Prostate gland (tissue), 2 donors: ENCODE measurements around the gene FBXO45. TPM values are rescaled to one million over a fixed set of nuclear protein-coding genes. Genes with fewer than 3 reads are reported as not detected.

Experiments
- DNase-seq: peaks from one replicate; pipeline ENCODE4 v3.0.0-alpha.2; 2019; ENCODE audit warnings: low spot score
- H3K27ac ChIP-seq, 2 donors: fragments of 200-600 bp; sonication (generic); 2 replicates each; pipeline ENCODE4 v1.5.1; 2017 to 2019
- H3K27me3 ChIP-seq: fragments of 200-600 bp; sonication (generic); replicated peaks from 2 replicates; pipeline ENCODE4 v1.5.1; 2019; ENCODE audit not compliant: insufficient read depth
- H3K36me3 ChIP-seq, 2 donors: fragments of 200-600 bp; sonication (generic); 1 replicate in 1 of 2; 2 replicates in 1 of 2; pipeline versions ENCODE4 v1.5.1 to v1.8.1; 2017 to 2019
- H3K4me1 ChIP-seq: fragments of 200-600 bp; sonication (generic); replicated peaks from 2 replicates; pipeline ENCODE4 v1.5.1; 2019
- H3K4me3 ChIP-seq, 2 donors: fragments of 200-600 bp; sonication (generic); 2 replicates each; pipeline ENCODE4 v1.5.1; 2017 to 2019
- H3K9me3 ChIP-seq: fragments of 200-600 bp; sonication (generic); 2 replicates; pipeline ENCODE4 v1.5.1; 2017
- POLR2A ChIP-seq: fragments of 450-650 bp; IDR thresholded peaks from one replicate; pipeline ENCODE4 v1.6.1; 2016; ENCODE audit warnings: antibody characterized with exemption, mild to moderate bottlenecking
- POLR2AphosphoS5 ChIP-seq: sonication (generic); formaldehyde crosslinking; IDR thresholded peaks from one replicate; pipeline ENCODE4 v1.6.1; 2017; ENCODE audit warnings: antibody characterized with exemption
- WGBS: methylation state at CpG from one replicate; pipeline ENCODE4 v1.1.5; 2018; 5-methylcytosine and 5-hydroxymethylcytosine counted together
- intact Hi-C: fragments of 100-400 bp; cut with DNase I; formaldehyde crosslinking; loops from one replicate; pipeline ENCODE4 v1.14.2; 2022
- total RNA-seq, 2 donors: library from RNA; depleted of rRNA; stranded (reverse); fragments of >200 nt; gene quantifications; one replicate each; pipeline ENCODE4 v1.1.0, GENCODE V29; 2016
- TF ChIP-seq, protein P1 (sequence below), 4 experiments: fragments of 200-600 bp in 2 of 4; fragments of 450-650 bp in 2 of 4; sonication (generic) in 2 of 4; IDR thresholded peaks; 1 replicate in 3 of 4; 2 replicates in 1 of 4; pipeline ENCODE4 v1.5.1; 2016 to 2019; ENCODE audit warnings: antibody characterized with exemption in 4 of 4, mild to moderate bottlenecking in 2 of 4, moderate library complexity in 2 of 4

The FBXO45 gene
- total RNA-seq, 2 donors from 2014 or later: 5.7 to 6.1 TPM

DNA sequence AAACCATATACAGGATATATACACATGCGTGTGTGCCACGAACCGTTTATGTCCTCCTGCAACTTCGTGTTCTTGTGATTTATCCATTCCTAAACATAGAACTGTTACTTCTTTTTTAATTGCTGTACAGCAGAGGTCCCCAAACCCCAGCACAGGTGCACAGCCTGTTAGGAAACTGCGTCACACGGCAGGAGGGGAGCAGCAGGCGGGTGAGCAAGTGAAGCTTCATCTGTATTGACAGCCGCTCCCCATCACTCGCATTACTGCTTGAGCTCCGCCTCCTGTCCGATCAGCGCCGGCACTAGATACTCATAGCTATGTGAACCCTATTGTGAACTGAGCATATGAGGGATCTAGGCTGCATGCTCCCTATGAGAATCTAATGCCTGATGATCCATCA, 36.1 kb downstream of the FBXO45 start:
- TF ChIP-seq POLR2A (no peak), POLR2AphosphoS5 (no peak)
- TF ChIP-seq, protein P1, sequence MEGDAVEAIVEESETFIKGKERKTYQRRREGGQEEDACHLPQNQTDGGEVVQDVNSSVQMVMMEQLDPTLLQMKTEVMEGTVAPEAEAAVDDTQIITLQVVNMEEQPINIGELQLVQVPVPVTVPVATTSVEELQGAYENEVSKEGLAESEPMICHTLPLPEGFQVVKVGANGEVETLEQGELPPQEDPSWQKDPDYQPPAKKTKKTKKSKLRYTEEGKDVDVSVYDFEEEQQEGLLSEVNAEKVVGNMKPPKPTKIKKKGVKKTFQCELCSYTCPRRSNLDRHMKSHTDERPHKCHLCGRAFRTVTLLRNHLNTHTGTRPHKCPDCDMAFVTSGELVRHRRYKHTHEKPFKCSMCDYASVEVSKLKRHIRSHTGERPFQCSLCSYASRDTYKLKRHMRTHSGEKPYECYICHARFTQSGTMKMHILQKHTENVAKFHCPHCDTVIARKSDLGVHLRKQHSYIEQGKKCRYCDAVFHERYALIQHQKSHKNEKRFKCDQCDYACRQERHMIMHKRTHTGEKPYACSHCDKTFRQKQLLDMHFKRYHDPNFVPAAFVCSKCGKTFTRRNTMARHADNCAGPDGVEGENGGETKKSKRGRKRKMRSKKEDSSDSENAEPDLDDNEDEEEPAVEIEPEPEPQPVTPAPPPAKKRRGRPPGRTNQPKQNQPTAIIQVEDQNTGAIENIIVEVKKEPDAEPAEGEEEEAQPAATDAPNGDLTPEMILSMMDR (IDR thresholded peaks at IDR 0.05): no peak
- intact Hi-C loops: no loop called here
- Histone ChIP-seq H3K4me1 (no peaks in the 10 kb centered on the region), H3K9me3 (no peaks in the 10 kb centered on the region), H3K4me3 (no peak overlapping the region), H3K27me3 (no peaks in the 10 kb centered on the region), H3K27ac (no peak overlapping the region), H3K36me3 (no peaks in the 10 kb centered on the region)
- no peak for DNase-seq
- 50% methylated on average over 13 of the region's 13 CpGs for WGBS

DNA sequence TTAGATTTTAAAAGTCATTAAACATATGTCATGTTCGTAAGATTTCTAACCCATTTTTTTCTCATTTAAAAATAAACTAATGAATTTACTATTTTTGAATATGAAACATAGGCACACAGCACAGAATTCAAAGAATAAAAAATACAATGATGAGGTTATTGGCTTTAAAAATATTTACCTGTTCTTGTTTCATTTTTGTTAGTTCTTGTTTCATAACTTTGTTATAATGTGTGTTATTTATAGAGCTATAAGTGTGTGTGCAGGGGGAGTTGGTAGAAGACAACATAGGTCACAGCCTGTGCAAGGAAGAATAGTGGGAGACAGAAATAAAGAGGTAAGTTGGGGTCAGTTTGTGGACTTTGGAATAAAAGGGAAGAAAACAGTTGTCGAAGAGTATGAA, 40.2 kb downstream of the FBXO45 start:
- 94% methylated on average over 2 of the region's 2 CpGs for WGBS
- no peak overlapping the region for H3K4me3 ChIP-seq
- H3K27me3 ChIP-seq: no peaks in the 10 kb centered on the region
- H3K9me3 ChIP-seq: no peaks in the 10 kb centered on the region
- DNase-seq: no peak
- no peaks in the 10 kb centered on the region for H3K4me1 ChIP-seq
- intact Hi-C loops: loop anchor here (5.0 kb wide), 1 partner anchor 74 kb away; no protein-coding TSS in a partner anchor
- TF ChIP-seq POLR2AphosphoS5: no peak
- TF ChIP-seq POLR2A: no peak
- TF ChIP-seq, protein P1 (IDR thresholded peaks at IDR 0.05): no peak
- H3K36me3 ChIP-seq: no peaks in the 10 kb centered on the region
- no peak overlapping the region for H3K27ac ChIP-seq

DNA sequence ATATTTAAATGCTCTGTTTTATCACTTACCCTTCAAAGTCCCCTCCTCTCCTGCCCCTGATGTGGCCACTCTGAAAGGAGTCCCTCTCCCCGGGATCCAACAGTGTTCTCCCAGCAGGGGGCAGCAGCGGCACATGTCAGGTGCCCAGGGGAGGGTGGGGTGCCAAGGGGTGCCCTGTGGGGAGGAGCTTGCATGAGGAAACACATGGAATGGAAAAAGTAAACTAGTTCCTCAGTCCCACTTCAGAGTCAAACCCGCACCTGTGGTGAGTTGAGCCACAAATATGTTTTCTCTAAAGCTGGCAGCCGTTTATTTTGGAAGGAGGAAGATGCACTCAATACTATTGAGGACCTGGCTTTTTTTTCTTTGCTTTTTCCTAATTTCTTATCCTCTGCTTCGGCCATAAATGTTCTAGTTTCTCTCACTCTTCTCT, 40.9 kb downstream of the FBXO45 start:
- H3K9me3 ChIP-seq: no peaks in the 10 kb centered on the region
- no peaks in the 10 kb centered on the region for H3K27me3 ChIP-seq
- no peak overlapping the region for H3K27ac ChIP-seq
- no peaks in the 10 kb centered on the region for H3K4me1 ChIP-seq
- no peaks in the 10 kb centered on the region for H3K36me3 ChIP-seq
- peak; percentile 83 for DNase-seq
- TF ChIP-seq, protein P1 (IDR thresholded peaks at IDR 0.05): peak; percentile 55 to 92 (median 82)
- TF ChIP-seq POLR2A (no peak), POLR2AphosphoS5 (peak; percentile 43)
- no peak overlapping the region for H3K4me3 ChIP-seq
- intact Hi-C loops: loop anchor here (5.0 kb wide), 1 partner anchor 73 kb away; no protein-coding TSS in a partner anchor
- WGBS: 17% methylated on average over 5 of the region's 5 CpGs

DNA sequence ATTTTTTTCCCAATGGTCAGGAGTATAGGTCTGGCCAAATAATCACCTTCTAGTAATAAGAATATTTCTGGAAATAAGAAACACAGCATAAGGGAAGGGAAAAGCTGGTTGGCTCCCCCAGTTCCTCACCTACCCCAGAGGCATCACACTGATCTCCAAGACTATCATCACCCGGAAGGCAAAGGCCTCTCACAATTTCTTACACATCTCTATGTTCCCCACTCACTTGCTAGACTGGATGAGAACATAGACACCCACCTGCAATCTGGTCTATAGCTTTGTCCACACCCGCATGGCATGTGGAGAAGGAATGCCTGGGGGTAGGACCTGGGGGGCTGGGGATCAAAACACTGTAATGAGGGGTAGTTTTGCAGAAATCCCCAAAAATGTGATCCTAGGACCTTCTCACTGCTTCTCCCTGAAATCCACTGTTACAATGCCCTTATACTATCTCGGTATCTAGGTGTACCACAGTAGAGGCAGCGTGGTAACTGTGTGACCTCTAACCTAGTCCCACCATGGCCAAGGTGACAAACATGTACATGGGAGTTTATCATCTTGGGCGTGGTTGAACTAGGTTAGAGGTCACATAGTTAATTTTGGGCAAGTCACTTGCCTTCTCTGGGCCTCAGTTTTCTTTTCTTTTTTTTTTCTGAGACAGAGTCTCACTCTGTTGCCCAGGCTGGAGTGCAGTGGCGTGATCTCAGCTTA, 41.5 kb downstream of the FBXO45 start:
- intact Hi-C loops: loop anchor here (5.0 kb wide), 1 partner anchor 72 kb away; no protein-coding TSS in a partner anchor
- Histone ChIP-seq H3K27me3 (no peaks in the 10 kb centered on the region), H3K9me3 (no peaks in the 10 kb centered on the region), H3K27ac (no peak overlapping the region), H3K4me1 (no peaks in the 10 kb centered on the region), H3K4me3 (no peak overlapping the region), H3K36me3 (no peaks in the 10 kb centered on the region)
- WGBS: 90% methylated on average over 6 of the region's 6 CpGs
- TF ChIP-seq, protein P1 (IDR thresholded peaks at IDR 0.05): no peak
- no peak for TF ChIP-seq POLR2AphosphoS5
- TF ChIP-seq POLR2A: no peak
- no peak for DNase-seq
